Esophagus muscularis mucosa (tissue), 4 donors: ENCODE measurements around the gene S100A4. TPM values are rescaled to one million over a fixed set of nuclear protein-coding genes. Genes with fewer than 3 reads are reported as not detected.
"Not testable (repeated sequence)": the region's sequence is repeated elsewhere in the genome, so short reads cannot be mapped to it uniquely, and the experiment has no call there.

ENCODE experiments used
- DNase-seq: peaks from one replicate; pipeline ENCODE4 v3.0.0-alpha.2; 2017; ENCODE audit errors: extremely low spot score
- H3K27ac ChIP-seq, 4 donors: fragments of 200-600 bp; sonication (generic); replicated peaks in 1 of 4; 1 replicate in 3 of 4; 2 replicates in 1 of 4; pipeline ENCODE4 v1.5.1; 2016 to 2019; ENCODE audit warnings: mild to moderate bottlenecking in 1 of 4
- H3K27me3 ChIP-seq, 4 donors: fragments of 200-600 bp; sonication (generic); one replicate each; pipeline versions ENCODE4 v1.5.1 to v1.6.0; 2016 to 2019
- H3K36me3 ChIP-seq, 4 donors: fragments of 200-600 bp; sonication (generic); one replicate each; pipeline ENCODE4 v1.5.1; 2016 to 2019
- H3K4me1 ChIP-seq, 4 donors: fragments of 200-600 bp; sonication (generic); one replicate each; pipeline ENCODE4 v1.5.1; 2016 to 2019
- H3K4me3 ChIP-seq, 4 donors: fragments of 200-600 bp; sonication (generic); 1 replicate in 2 of 4; 2 replicates in 2 of 4; pipeline ENCODE4 v1.5.1; 2016 to 2019; ENCODE audit warnings: mild to moderate bottlenecking in 4 of 4, moderate library complexity in 1 of 4
- H3K9me3 ChIP-seq, 4 donors: fragments of 200-600 bp; sonication (generic); 1 replicate in 3 of 4; 2 replicates in 1 of 4; pipeline ENCODE4 v1.5.1; 2016 to 2019
- CTCF ChIP-seq, 3 experiments: fragments of 200-600 bp in 2 of 3; fragments of 450-650 bp in 1 of 3; sonication (generic) in 2 of 3; IDR thresholded peaks; one replicate each; pipeline ENCODE4 v1.5.1; 2017 to 2019; ENCODE audit warnings: antibody characterized with exemption in 3 of 3, mild to moderate bottlenecking in 2 of 3, moderate library complexity in 1 of 3
- EP300 ChIP-seq: sonication (generic); formaldehyde crosslinking; IDR thresholded peaks from one replicate; pipeline ENCODE4 v1.6.1; 2017; ENCODE audit warnings: antibody characterized with exemption
- POLR2A ChIP-seq: fragments of 450-650 bp; IDR thresholded peaks from one replicate; pipeline ENCODE4 v1.6.1; 2017; ENCODE audit warnings: antibody characterized with exemption, moderate library complexity, mild to moderate bottlenecking, low read depth
- POLR2AphosphoS5 ChIP-seq, 2 donors: sonication (generic); formaldehyde crosslinking; IDR thresholded peaks; one replicate each; pipeline ENCODE4 v1.6.1; 2017; ENCODE audit warnings: antibody characterized with exemption in 2 of 2
- WGBS: methylation state at CpG from one replicate; pipeline ENCODE4 v1.1.5; 2018; 5-methylcytosine and 5-hydroxymethylcytosine counted together
- intact Hi-C: fragments of 100-400 bp; cut with DNase I; formaldehyde crosslinking; loops from one replicate; pipeline ENCODE4 v1.15.1; 2023
- total RNA-seq, 4 donors: library from RNA; depleted of rRNA; stranded (reverse); fragments of >200 nt; gene quantifications; one replicate each; pipeline versions ENCODE4 v1.1.0 to v1.2.1, GENCODE V29; 2016

The S100A4 gene
- total RNA-seq: 100 to 1,000 TPM; 154 to 362 (median 273) TPM

GRCh38 chr1:153545067-153546055, at the start of gene S100A4:
Gene S100A4, minus strand, starts transcription at chr1:153545806. Its CDS starts 1,012 bp downstream, at chr1:153544794.
- WGBS: 35% methylated on average over 19 of the region's 19 CpGs
- H3K9me3 ChIP-seq: no peaks in the 10 kb centered on the region
- H3K4me3 ChIP-seq: peak within 1 kb of the TSS; percentile 49 to 64 (median 56)
- intact Hi-C loops: no loop called here
- peak; percentile 97 for DNase-seq
- peak within 1 kb of the TSS; percentile 72 to 86 (median 80) for H3K27ac ChIP-seq
- H3K36me3 ChIP-seq: peaks cover 0 to 10% (median 0%) of the 10 kb centered on the region in 4 donors
- no peaks in the 10 kb centered on the region for H3K27me3 ChIP-seq
- TF ChIP-seq POLR2A (peak; percentile 53), EP300 (no peak), CTCF (IDR thresholded peaks at IDR 0.05) (peak in 1 of 3 experiments; percentile 23), POLR2AphosphoS5 (IDR thresholded peaks at IDR 0.05) (peak; percentile 75 to 87)
- H3K4me1 ChIP-seq: peaks cover 49 to 92% (median 89%) of the 10 kb centered on the region in 4 donors

DNA sequence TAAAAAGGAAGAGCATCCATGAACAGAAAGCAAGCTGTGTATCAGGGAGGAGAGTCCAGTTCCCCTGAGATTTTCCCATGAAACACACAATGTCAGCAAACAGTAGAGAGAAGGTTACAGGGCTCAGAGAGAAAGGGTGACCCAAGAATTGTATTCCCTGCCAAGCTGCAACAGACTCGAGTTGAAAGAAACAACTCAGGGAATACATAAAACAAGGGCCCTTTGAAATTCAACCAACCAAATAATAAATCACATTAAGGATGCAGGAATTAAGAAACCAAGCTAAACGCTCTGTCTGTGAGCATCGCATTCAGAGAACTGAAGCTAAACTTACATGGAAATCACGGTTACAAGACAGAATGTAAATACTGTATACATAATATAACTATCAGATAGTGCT, 47.1 kb upstream of the S100A4 start:
- Histone ChIP-seq H3K4me1 (no peaks in the 10 kb centered on the region), H3K27ac (no peak overlapping the region), H3K27me3 (no peaks in the 10 kb centered on the region), H3K4me3 (no peak overlapping the region), H3K36me3 (no peaks in the 10 kb centered on the region), H3K9me3 (no peaks in the 10 kb centered on the region)
- 67% methylated on average over 4 of the region's 4 CpGs for WGBS
- intact Hi-C loops: no loop called here
- no peak for TF ChIP-seq POLR2A
- no peak for TF ChIP-seq CTCF (IDR thresholded peaks at IDR 0.05)
- TF ChIP-seq EP300: no peak
- TF ChIP-seq POLR2AphosphoS5 (IDR thresholded peaks at IDR 0.05): no peak
- no peak for DNase-seq

DNA sequence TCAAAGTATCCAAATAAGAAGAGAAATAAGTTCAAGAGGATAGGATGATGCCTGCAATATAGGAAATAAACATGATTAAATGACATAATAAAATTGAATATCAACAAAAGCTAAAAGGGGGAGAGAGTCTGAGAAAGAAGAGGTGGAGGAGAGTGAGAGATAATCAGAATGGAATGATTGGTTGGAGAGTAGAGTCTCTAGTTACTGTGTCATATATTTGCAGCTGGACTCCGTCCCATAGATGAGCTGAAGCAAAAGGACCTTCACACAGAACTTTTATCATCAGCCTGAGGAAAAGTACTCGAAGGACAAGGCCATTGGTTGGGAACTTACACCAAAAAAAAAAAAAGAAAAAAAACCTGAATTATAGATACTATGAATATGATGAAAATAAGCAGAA, 42.9 kb upstream of the S100A4 start:
- H3K36me3 ChIP-seq: no peaks in the 10 kb centered on the region
- peaks cover 0 to 3% (median 0%) of the 10 kb centered on the region in 4 donors for H3K4me1 ChIP-seq
- intact Hi-C loops: no loop called here
- DNase-seq: no peak
- 84% methylated on average over 2 of the region's 2 CpGs for WGBS
- TF ChIP-seq EP300 (no peak), POLR2AphosphoS5 (IDR thresholded peaks at IDR 0.05) (no peak), CTCF (IDR thresholded peaks at IDR 0.05) (no peak), POLR2A (no peak)
- no peak overlapping the region for H3K27ac ChIP-seq
- H3K9me3 ChIP-seq: no peaks in the 10 kb centered on the region
- H3K4me3 ChIP-seq: no peak overlapping the region
- H3K27me3 ChIP-seq: no peaks in the 10 kb centered on the region

- H3K4me3 ChIP-seq, H3K27ac ChIP-seq, H3K36me3 ChIP-seq, H3K9me3 ChIP-seq, DNase-seq, intact Hi-C loops, H3K4me1 ChIP-seq, H3K27me3 ChIP-seq: not testable (repeated sequence)
- 95% methylated on average over 10 of the region's 10 CpGs for WGBS
These were observed 42.4 kb upstream of the S100A4 start for GRCh38 chr1:153588033-153588432.

GRCh38 chr1:153587314-153587713, 41.7 kb upstream of the S100A4 start:
- TF ChIP-seq EP300 (no peak), POLR2A (no peak), CTCF (IDR thresholded peaks at IDR 0.05) (no peak), POLR2AphosphoS5 (IDR thresholded peaks at IDR 0.05) (no peak)
- H3K27ac ChIP-seq: no peak overlapping the region
- H3K36me3 ChIP-seq: no peaks in the 10 kb centered on the region
- H3K4me1 ChIP-seq: peaks cover 0 to 3% (median 0%) of the 10 kb centered on the region in 4 donors
- no peaks in the 10 kb centered on the region for H3K9me3 ChIP-seq
- DNase-seq: no peak
- no peak overlapping the region for H3K4me3 ChIP-seq
- WGBS: 70% methylated on average over 5 of the region's 5 CpGs
- no peaks in the 10 kb centered on the region for H3K27me3 ChIP-seq
- intact Hi-C loops: no loop called here
